Renal pelvis (tissue), 4 donors: Measurements from ENCODE around the gene CDK17. TPM values are rescaled to one million over a fixed set of nuclear protein-coding genes. Genes with fewer than 3 reads are reported as not detected.

Experiments
- DNase-seq: peaks from one replicate; pipeline ENCODE4 v3.0.0-alpha.2; 2013
- polyA plus RNA-seq, 3 donors: library from polyadenylated mRNA; unstranded; fragments of 120-200 nt; gene quantifications; one replicate each; pipeline ENCODE4 v1.2.1, GENCODE V29; 2013; ENCODE audit not compliant: insufficient read length in 3 of 3

Gene CDK17
- polyA plus RNA-seq, 3 donors, result 29.9 to 38.3 (median 36.9) TPM

GRCh38 chr12:96239711-96240635, 160.3 kb downstream of the CDK17 start:
- no peak for DNase-seq

DNA sequence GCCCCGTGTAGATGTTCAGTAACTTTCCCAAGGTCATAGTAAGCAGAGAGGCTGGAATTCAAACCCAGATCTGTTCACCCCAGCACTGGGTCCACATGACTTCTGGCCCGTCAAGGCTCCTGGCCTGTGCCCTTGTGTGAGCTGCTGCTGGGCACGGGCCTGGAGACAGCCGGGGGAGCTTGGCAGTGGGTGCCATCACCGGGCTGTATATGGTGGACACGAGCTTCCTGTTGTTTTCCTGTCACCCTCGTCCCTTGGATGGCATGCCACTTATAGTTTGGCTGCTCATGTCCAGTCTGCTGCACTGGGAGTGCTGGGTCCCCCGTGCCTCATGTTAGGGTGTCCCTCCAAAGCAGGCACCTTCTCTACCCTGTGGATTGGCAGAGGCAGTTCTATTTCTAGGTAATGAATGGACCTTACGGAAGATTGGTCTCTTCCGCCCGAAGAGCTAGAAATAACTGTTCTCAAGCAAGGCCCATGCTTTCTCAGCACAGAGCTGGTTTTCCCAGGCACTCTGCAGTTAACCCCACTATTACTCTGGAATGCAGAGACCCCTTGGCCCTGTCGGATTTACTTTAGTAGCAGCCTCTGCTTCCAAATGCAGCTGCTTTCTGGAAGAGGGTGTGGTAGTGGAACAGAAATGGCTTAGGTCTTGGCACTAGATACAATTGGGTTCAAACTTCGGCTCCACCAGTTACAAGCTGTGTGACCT, 161.7 kb downstream of the CDK17 start:
- DNase-seq, result no peak

GRCh38 chr12:96237465-96238077, 162.7 kb downstream of the CDK17 start:
- DNase-seq, result no peak

DNA sequence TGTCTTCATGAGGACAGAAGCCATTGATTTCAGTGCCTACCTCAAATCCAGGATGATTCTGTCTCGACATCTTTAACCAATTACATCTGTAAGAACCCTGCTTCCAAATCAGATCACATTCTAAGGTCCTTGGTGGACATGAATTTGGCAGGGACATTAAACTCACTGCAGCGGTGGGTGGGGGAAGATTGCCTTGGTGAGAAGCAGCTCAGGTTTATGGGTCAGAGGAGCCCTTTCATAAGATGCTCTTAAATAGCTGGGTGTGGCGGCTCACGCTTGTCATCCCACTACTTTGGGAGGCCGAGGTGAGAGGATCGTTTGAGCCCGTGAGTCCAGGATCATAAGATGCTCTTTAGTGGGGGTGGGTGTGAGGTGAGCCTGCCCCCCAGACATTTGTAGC, 163.2 kb downstream of the CDK17 start:
- no peak for DNase-seq

GRCh38 chr12:96236221-96236822, 163.9 kb downstream of the CDK17 start:
- DNase-seq, result no peak

DNA sequence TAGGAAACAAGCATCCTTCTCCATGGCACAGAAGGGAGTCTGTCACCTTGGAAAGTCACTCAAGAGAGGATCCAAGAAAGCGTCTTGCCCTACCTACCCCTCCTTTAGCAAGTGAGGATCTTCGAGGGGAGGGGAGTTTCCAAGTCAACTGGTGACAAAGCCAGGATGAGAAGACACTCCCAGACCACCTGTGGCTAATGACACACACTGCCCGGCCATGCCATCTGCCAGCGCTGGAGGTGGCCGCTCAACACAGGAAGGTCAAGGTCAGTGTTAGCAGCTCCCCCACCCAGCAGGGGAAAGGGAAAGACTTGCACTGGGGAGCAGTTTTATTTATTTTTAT, 164.8 kb downstream of the CDK17 start:
- DNase-seq, result no peak

DNA sequence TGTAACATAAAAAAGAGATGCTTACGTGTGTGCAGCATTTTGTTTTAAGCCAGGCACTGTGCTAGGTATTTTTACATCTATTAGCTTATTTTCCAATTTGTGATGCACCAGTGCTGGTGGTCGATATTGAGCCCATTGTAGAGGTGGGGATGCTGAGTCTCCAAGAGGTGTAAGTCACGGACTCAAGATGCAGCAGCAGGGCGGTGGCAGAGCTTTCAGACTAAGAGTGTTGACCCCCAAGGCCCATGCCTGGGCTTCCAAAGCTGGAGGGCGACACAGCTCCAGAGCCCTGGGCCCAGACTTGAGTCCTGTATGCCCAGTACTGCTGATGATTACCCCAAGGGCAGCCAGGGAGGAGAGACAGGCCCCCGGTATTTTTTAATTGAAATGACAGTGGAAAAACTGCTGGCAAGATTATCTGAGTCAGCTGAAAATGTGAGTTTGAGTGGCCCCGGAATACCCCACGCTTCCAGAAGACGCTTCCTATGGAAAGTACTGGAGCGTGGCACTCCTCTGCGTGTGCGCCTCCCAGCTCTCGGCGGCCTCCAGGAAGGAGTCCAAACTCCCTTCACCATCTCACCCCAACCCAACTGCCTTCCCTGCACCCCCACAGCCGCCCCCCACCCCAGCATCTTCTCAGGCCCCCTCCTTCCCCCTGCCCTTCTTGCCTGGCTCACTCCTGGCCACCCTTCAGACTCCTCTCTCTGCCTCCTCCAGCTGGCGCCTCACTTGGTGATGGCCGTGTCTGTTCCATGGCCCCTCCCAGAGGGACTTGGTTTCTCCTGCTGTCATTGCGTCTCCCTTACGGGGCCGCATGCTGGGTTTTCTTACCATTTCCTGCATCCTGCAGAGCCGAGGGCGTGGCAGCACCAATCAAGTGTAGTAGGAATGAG, 165.4 kb downstream of the CDK17 start:
- DNase-seq, result no peak

DNA sequence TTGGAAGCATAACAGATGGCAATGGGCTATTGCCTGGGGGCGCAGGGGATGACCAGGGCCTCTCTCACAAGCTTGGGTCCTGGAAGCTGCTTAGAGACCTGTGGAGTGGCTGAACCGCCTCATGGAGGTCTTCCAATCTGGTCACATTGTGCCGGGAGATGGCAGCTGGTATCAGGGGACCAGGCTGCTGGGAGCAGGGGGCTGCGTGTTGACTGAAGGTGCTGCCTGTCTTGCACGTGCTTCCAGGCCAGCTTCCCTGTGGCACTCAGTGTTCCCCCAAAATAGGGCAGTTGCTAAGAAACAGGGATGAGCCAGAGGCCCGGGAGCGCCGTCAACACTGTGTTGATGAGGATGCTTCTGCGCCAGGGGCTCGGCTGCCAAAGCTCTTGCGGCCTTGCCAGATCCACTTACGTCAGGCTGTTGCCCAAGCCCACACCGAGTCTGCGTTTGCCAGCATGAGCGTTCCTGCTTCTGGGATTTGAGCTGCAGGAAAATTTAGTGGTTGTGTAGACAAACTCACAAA, 166.2 kb downstream of the CDK17 start:
- no peak for DNase-seq

DNA sequence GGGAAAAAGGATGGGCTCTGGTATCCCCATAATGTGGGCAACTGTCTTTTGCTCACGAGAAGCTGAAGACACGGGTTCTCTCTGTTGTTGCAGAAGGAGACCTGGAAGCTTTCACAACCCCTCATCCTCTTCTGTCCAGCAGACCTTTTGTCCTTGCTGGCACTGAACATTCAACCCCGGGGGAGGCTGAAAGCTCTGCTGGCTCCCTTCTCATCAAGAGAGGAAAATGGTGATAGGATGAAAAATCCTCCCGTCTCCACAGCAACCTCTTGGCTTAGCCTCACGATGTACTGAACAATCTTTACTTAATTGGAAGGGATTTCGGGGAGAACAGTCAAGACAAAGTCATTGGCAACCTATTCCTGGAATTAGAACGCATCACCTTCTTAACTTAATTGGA, 167.1 kb downstream of the CDK17 start:
- no peak for DNase-seq

GRCh38 chr12:96230646-96231045, 169.6 kb downstream of the CDK17 start:
- DNase-seq, result no peak

DNA sequence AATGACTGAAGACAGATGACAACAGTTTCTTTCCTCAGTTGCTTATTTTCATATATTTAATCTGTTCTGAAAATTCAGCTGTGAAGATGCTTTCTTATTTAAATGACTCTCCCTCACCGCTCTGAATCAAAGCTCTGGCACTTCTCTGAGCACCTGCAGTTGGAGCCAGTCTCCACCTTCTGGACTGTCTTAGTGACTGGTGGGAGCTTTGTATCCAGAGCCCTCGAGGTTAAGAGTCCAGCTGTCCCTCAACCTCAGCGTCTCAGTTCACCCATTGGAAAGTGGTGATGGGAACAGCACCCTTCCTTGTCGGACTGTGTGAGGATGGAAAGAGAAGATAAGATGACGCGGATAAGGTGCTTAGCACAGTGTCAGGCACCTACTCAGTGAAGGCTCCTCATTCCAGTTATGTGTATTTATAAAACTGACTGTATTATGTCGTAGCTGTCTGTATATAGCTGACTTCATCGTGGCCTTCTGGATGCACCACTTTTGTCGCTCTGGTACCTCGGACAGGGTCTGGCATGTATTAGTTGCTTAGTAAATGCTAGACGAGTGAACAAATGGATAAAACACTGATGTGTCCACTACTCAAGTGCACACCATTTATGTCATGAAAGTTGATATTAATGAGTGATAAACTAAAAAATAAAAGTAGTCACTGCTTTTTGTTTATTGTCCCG, 171.5 kb downstream of the CDK17 start:
- DNase-seq, result no peak

Other genes with a start within 250 kb of the CDK17 start
- 10 to 100 TPM; 45.0 to 53.7 (median 47.3) TPM for gene ELK3, start 206.1 kb downstream of the CDK17 start, polyA plus RNA-seq
- 1 to 10 TPM; 2.1 to 4.7 (median 2.7) TPM for gene CFAP54, start 89.1 kb upstream of the CDK17 start, polyA plus RNA-seq